Left forelimb (tissue), 1 donor: Measurements from ENCODE around the gene KYAT1.

Experiments
- DNase-seq: peaks from one replicate; pipeline ENCODE4 v3.0.0-alpha.2; 2018; ENCODE audit warnings: low spot score

The KYAT1 gene

DNA sequence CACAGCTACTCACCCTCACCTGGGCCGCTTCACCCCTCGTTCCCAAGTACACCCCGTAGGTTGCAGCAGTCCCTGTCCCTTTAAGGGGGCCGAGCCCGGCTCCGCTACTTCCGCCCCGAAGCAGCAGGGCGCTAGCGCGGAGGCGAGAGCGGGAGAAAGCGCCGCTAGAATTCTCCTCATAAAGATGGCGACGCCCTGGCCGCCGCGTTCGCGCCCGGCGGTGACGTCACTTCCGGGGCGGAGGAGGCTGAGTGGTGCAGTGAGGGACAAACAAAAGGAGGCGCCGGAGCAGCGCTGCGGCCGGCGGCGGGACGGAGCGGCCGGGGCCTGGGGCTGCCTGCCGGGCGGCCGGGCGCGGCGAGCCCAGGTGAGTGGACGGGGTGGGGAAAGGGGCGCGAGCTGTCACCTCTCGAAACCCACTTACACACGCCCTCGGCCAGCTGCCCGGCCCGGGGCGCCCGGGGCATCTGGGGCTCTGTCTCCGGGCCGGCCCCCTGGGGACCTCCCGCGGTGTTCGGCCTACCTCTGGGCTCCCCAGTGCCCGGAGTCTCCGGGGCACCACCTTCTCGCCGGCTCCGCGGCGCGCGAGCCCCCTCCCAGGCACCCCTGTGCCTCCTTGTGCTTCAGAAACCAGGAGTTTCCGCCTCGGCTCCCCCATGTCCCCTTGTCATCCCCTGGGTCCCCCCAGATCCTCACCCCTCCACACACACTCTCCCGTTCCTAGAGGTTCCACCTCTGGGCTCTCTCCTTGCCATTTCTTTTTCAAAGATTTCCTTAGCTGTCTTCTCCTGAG, at the start of gene KYAT1, which contains the start of gene LRRC8A:
Gene KYAT1 (minus strand): TSS at position 67 of the 793 bp plus-strand sequence. CDS start 36,545 bp downstream, outside the sequence.
Gene LRRC8A (plus strand): TSS at position 250 of the 793 bp plus-strand sequence. CDS start 25,032 bp downstream, outside the sequence.
- peak; percentile 99 for DNase-seq

DNA sequence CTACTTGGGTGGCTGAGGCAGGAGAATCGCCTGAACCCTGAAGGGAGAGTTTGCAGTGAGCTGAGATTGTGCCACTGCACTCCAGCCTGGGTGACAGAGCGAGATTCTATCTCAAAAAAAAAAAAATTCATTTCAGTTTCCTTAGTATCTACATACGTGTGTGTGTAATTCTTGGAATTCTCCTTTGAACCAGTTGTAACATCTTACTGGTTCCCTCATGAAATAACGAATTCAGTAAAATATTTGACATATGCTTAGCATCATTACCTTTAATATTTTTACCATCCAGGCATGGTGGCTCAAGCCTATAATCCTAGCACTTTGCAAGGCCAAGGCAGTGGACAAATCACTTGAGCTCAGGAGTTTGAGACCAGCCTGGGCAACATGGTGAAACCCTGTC, 47.8 kb upstream of the KYAT1 start:
- DNase-seq: no peak

DNA sequence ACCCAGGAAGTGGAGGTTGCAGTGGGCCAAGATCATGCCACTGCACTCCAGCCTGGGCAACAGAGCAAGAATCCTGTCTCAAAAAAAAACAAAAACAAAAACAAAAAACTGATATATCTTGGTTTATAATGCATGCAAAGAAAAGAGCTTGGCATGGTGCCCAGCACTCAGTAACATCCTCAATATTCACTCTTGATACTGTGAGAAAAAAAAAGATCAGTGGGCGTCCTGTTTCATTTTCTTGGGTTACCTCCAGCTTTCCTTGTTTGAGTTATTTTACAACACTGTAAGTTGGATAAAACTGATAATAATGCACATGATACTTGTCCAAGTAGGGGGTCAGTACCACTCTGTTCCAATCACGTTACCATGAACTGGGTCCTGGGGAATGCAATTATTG, 46.9 kb upstream of the KYAT1 start:
- DNase-seq: no peak

DNA sequence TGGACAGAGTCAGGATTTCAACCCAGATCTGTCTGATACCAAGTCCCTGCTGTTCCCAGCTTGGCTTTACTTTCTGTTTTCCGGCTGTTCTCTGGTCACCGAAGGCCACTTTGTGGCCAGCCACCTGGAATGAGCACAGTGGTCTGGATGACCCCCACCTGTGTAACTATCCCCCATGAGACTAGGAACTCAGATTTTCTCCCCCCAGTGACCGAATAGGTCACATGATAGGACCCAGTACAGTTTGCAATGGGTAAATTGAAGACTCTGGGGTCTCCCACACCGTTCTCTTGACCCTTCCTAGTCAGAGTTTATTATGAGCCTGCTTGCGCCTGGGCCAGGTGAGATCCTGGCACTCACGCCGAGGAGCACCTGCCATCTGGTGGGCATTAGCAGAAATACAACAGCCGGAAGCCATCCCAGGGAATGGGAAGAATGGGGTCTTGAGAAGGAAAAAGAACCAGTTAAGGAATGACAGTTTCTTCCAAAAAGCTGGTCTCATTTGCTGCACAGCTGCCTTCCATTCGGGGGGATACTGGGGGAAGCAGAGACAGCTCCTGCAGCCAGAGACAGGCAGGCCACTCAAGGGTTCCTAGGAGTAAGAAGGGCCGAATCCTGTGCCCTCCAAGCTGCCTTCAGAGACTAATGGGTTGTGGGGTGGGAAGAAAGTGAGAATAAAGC, 46.1 kb upstream of the KYAT1 start:
- peak; percentile 72 for DNase-seq

DNA sequence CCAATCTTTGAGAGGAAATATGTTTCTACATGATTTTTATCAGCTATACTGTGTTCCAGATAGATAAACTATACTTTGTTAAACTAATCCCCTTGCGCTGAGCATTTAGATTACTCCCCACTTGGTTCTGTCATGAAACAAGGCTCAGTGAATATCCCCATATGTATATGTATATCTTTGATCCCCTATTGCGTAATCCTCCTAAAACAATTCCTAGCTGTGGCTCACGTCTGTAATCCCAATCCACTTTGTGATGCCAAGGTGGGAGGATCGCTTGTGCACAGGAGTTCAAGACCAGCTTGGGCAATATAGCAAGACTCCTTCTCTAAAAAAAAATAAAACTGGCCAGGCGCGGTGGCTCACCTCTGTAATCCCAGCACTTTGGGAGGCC, 41.7 kb upstream of the KYAT1 start:
- no peak for DNase-seq

DNA sequence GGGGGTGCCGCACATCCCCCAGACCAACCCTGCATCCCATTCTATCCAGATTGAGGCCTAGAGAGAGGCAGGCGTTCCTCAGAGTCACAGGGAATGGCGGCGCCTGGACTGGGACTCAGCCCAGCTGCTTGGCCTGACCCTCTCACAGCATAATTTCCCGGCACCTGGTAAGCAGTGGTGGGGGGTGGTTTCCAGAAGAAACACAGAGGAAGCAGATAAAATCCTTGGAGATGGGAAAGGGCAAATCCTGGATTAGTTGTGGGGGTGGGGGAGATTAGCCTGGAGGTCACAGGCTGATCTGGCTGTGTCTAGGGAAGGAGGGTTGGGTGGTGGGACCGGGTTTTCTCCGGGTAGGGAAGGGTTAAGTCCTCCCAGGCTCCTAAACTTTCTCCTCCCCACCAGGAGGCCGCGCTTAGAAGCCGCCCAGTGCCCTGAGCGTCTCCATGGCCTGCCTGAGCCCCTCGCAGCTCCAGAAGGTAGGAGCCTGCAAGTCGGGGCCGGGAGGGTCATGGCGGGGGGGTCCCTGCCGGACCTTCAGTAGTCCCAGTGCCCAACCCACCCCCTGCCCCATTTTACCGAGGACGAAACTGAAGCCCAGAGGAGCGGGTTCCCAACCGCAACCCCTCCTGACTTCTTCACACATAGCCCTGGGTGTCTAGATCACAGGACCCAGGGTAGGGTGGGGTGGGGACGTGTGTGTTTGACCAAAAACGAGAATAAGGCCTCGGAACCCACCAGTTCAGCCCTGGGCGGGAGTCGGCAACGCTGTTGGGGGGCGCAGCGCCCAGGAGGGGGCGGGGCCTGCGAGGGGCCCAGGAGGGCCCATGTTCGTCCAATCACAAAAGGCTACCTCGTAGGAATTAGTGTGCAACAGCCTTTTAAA, 40.4 kb upstream of the KYAT1 start:
- peak; percentile 84 for DNase-seq

DNA sequence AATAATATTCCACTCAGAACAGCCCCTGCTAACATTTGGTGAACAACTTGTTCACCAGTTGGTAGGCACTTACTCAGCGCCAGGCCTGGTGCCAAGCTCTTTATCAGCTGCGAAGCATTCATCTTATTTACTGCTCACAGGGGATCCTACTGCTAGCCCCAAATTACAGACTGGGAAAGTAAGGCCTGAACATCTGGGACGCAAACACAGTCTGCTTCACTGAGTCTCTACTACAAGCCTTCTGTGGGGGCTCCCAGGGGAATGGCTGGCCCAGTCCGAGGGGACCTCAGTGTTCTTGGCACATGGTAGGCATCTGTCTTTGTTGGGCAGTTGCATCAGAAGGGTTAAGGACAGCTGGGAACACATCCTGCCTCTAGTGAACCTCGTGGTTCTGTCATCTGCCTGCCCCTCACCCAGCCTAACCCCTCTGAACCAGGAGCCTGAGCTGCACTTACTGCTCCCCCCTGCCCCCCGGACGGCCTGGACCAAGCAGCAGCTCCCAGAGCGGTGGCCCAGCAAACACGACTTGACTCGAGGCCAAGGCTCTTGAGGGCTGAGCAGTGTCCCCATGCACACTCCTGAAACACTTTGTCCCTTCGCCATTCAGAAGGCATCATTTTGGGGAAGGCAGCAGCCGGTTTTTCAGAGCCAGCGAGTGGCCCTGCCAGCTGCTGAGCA, 38.8 kb upstream of the KYAT1 start, which contains the start of gene PHYHD1:
Gene PHYHD1 (plus strand): TSS at position 602 of the 678 bp plus-strand sequence. CDS start 1,342 bp downstream, outside the sequence.
- peak; percentile 63 for DNase-seq

DNA sequence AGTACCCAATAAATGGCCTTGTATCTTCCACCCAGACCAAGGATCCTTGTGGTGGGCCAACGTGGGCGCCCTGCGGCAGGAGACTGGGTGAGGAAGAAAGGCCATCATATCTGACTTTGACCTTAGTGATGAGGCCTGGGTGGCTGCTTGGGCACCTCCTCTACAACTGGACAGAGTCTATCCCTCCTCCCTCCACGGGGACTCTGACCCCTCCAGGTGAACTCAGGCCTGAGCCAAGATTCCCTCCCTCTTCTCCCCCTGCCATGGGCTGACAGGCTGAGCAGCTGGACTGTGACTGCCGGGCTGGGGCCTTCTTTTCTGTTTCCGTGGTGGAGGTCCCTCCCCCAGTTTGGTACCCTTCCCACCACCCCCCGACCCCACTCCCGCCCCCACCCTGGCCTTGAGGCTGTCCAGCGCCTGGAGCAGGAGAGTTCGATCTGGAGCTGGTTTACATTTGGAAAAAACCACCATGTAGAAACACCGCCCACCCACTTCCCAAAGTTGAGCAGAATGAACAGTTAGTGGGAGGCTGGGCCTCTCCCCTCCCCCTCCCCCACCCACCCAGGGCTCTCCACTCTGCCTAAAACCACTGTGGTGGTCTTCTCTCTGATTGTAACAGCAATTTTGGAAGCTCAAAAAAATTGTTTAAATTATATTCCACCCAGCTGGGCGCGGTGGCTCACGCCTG, 37.8 kb upstream of the KYAT1 start:
- peak; percentile 57 for DNase-seq

DNA sequence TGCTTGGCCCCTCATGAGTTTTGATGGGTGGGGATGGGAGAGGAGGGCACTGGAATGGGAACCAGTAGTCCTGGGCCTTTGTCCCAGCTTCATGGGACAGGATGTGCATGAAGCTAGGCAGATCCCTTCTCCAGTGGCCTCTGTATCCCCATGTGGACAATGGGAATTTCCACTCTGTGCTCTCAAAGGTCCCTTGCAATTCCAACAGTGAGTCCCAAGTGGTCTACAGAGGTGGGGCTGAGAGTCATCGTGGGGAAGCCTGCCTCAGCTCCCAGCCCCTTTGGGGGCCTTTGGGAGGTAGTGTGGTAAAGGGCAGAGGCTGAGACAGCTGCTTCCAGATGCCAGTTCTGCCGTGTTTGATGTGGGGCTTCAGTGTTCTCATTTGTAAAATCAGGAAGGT, 37.2 kb upstream of the KYAT1 start:
- no peak for DNase-seq

DNA sequence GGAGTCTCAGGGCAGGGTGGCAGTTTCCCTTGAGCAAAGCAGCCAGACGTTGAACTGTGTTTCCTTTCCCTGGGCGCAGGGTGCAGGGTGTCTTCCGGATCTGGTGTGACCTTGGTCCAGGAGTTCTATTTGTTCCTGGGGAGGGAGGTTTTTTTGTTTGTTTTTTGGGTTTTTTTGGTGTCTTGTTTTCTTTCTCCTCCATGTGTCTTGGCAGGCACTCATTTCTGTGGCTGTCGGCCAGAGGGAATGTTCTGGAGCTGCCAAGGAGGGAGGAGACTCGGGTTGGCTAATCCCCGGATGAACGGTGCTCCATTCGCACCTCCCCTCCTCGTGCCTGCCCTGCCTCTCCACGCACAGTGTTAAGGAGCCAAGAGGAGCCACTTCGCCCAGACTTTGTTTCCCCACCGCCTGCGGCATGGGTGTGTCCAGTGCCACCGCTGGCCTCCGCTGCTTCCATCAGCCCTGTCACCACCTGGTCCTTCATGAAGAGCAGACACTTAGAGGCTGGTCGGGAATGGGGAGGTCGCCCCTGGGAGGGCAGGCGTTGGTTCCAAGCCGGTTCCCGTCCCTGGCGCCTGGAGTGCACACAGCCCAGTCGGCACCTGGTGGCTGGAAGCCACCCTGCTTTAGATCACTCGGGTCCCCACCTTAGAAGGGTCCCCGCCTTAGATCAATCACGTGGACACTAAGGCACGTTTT, 35.5 kb upstream of the KYAT1 start:
- DNase-seq: peak; percentile 82

DNA sequence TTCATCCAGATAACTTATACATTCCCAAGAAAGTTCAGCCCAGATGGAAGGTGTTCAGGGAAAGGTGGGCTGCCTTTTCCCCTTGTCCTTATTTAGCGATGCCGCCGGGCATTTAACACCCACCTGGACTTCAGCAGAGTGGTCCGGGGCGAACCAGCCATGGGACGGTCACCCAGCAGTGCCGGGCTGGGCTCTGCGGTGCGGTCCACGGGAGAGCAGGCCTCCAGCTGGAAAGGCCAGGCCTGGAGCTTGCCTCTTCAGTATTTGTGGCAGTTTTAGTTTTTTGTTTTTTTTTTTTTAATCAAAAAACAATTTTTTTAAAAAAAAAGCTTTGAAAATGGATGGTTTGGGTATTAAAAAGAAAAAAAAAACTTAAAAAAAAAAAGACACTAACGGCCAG, 35.0 kb upstream of the KYAT1 start:
- DNase-seq: no peak

DNA sequence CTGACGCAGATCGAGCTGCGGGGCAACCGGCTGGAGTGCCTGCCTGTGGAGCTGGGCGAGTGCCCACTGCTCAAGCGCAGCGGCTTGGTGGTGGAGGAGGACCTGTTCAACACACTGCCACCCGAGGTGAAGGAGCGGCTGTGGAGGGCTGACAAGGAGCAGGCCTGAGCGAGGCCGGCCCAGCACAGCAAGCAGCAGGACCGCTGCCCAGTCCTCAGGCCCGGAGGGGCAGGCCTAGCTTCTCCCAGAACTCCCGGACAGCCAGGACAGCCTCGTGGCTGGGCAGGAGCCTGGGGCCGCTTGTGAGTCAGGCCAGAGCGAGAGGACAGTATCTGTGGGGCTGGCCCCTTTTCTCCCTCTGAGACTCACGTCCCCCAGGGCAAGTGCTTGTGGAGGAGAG, 34.5 kb upstream of the KYAT1 start:
- no peak for DNase-seq

DNA sequence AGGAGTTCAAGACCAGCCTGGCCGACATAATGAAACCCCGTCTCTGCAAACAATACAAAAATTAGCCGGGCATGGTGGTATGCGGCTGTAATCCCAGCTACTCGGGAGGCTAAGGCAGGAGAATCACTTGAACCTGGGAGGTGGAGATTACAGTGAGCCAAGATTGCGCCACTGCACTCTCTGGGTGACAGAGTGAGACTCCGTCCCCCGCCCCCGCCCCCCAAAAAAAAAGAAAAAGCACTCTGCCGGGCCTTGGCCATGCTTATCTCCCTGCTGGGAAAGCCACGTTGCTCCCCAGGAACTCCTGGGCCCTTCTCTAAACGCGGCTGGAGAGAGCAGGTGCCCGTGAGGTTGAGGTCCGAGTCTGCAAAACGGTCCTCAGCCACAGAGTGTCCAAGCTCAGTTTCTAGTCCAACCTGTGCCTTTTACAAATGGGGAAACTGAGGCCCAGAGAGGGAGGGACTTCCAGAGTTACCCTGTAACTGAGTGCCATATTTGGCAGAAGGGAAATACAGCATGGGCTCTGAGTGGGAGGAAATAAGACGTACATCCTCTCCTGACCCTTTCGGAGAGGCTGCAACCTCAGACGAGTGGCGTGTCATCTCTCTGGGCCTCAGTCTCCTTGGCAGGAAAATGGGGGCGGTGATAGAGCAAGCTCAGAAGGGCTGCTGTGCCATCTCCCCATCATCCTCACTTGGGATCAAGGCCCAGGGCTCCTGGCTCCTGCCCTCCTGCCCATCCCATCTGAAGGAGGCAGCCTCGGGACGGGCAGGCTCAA, 32.4 kb upstream of the KYAT1 start:
- no peak for DNase-seq

DNA sequence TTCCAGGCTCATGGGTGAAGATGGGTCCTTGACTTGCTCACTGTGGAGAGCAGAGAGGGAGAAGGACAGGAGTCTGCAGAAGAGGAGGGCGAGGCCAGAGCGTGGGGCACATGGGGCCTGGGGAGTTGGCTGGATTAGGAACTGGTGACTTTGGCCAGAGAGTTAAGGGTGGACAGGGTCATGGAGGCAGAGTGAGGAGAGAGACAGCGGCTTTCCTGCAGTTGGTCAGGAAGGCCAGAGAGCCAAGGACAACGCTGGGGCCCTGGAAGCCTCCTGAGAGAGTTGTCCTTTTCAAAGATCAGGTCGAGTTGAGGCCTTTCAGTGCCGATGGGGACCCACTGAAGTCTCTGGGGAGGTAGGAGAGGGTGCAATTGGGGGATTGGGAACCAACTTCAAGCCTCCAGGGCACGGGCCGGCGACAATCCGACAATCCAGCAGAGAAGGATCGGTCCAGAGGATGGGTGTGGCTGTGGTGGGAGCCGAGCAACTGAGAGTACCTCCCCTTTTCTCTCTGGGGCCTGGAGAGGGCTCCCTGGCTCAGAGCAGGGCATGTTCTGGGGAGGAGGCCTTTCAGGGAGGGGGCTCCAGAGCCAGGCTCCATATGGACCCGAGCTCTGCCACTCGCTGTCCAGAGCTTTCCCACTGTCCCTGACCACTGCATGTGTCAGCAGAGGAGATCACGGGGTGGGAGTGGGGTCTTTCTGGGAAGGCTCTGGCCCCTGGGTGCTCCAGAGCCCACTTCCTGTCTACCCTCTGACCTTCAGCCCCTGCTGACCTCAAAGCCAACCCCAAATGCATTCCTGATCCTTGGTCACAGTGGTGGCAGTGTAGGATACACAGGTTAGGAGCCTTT, 31.5 kb upstream of the KYAT1 start:
- DNase-seq: no peak

DNA sequence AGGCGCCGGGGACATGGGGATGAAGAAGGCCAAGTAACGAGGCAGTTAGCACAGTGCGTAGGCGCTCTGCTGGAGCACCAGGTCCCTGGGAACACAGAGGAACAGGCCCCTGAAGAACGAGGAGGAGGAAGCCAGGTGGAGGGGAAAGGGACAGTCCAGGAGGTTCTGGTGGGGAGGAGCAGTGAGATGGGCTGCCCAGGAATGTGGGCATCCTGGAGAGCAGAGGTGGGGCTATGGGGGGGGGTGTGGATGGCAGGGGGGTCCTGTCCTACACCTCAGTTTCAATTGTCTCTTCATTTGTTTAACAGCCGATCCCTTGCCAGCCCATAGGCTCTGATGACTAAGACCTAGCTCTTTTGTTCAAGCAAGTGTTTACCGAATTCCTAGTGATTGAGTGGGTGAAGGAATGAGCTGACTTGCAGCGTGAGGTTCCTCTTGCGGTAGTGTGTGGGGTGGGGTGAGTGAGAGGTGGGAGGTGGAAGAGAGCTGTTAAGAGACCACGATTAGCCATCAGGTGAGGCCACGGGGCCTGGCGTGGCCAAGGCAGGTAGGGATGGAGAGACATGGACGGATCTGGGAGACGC, 30.6 kb upstream of the KYAT1 start:
- no peak for DNase-seq

DNA sequence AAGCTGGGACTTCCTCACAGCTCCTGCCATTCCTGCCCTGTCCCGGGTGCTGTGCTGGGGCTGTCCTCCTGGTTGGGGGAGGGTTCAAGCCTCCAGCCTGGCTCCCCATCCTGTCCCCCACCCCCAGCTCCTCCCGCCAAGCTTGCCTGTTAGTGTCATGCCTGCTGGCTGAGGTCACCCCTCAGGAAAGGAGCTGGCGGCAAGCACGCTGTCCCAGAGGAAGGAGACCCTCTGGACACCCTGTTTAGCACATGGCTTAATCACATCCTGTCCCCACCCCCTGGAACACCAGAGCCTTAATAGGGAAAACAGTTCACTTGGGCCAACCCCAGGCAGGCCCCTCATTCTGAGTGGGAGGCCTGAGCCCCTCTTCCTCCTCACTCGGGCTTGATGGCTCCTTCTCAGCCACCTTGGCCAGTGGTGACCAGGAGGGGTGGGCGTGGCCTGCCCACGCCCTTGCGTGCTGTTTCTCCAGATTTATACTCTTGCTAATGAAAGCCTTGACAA, 29.8 kb upstream of the KYAT1 start:
- DNase-seq: no peak

DNA sequence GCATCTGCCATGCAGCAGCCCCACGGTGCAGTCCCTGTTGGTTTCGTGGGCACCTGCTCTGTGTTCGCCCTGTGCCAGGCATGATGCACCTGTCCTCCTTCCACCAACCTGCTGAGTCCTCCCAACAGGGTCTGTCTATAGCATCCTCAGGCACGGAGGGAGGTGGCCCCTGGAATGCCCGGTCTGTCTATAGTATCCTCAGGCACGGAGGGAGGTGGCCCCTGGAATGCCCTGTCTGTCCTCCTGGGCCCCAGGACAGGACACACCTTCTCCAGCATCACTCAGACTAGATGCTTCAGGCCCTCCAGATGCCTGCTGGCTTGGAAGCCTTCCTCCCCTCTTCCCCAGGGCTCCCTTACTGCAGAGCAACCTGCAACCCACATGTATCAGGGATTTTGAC, 29.2 kb upstream of the KYAT1 start:
- DNase-seq: no peak

DNA sequence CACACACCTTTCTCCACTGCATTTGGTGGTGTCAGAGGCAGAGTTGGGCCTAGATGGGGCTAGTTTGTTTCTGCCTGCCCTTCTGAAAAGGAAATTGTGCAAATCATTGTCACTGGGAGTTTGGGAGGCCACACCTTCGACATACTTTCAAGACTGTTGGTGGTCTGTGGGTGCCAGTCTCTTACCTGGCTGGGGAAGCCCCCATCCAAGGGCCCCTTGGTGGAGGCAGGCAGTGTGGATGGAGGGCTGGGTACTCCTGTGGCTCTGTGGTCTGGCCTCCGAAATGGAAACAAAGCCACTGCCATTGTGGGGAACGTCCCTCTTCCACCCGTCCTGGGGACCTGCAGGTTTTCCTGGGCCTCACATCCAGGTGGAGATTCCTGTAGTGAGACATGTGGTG, 28.1 kb upstream of the KYAT1 start:
- DNase-seq: no peak
